ENCODE results near the gene TM9SF4.

Gene TM9SF4

GRCh38 chr20:32190616-32191415, 81.3 kb downstream of the TM9SF4 start:
- no peak for TF ChIP-seq ARNTL (CRISPR knock-in tag; IDR thresholded peaks at IDR 0.05; ENCODE audit: borderline replicate concordance, low read depth)
- TF ChIP-seq CSRNP3 (CRISPR knock-in tag; IDR thresholded peaks at IDR 0.05): no peak
- no peak for TF ChIP-seq RARB (CRISPR knock-in tag; IDR thresholded peaks at IDR 0.05)
- TF ChIP-seq TCF4 (CRISPR knock-in tag; IDR thresholded peaks at IDR 0.05; ENCODE audit: borderline replicate concordance): no peak
- TF ChIP-seq BACH2 (CRISPR knock-in tag; IDR thresholded peaks at IDR 0.05; ENCODE audit: borderline replicate concordance): no peak
- no peak for TF ChIP-seq ZNF70 (CRISPR knock-in tag; IDR thresholded peaks at IDR 0.05)
- no peak for TF ChIP-seq SNAI2 (CRISPR knock-in tag; IDR thresholded peaks at IDR 0.05)
- no peak for TF ChIP-seq ISL1 (CRISPR knock-in tag; IDR thresholded peaks at IDR 0.05)
- TF ChIP-seq, protein P1, sequence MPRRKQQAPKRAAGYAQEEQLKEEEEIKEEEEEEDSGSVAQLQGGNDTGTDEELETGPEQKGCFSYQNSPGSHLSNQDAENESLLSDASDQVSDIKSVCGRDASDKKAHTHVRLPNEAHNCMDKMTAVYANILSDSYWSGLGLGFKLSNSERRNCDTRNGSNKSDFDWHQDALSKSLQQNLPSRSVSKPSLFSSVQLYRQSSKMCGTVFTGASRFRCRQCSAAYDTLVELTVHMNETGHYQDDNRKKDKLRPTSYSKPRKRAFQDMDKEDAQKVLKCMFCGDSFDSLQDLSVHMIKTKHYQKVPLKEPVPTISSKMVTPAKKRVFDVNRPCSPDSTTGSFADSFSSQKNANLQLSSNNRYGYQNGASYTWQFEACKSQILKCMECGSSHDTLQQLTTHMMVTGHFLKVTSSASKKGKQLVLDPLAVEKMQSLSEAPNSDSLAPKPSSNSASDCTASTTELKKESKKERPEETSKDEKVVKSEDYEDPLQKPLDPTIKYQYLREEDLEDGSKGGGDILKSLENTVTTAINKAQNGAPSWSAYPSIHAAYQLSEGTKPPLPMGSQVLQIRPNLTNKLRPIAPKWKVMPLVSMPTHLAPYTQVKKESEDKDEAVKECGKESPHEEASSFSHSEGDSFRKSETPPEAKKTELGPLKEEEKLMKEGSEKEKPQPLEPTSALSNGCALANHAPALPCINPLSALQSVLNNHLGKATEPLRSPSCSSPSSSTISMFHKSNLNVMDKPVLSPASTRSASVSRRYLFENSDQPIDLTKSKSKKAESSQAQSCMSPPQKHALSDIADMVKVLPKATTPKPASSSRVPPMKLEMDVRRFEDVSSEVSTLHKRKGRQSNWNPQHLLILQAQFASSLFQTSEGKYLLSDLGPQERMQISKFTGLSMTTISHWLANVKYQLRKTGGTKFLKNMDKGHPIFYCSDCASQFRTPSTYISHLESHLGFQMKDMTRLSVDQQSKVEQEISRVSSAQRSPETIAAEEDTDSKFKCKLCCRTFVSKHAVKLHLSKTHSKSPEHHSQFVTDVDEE (CRISPR knock-in tag; IDR thresholded peaks at IDR 0.05): no peak
- no peak for TF ChIP-seq POU6F1 (CRISPR knock-in tag; IDR thresholded peaks at IDR 0.05; ENCODE audit: borderline replicate concordance, low read depth)
- ATAC-seq: peak; percentile 19

- no peak for ATAC-seq
- TF ChIP-seq BACH2 (CRISPR knock-in tag; IDR thresholded peaks at IDR 0.05; ENCODE audit: borderline replicate concordance) (no peak), OSR1 (CRISPR knock-in tag; IDR thresholded peaks at IDR 0.05) (no peak), ARNTL (CRISPR knock-in tag; IDR thresholded peaks at IDR 0.05; ENCODE audit: borderline replicate concordance, low read depth) (no peak), ZNF8 (CRISPR knock-in tag; IDR thresholded peaks at IDR 0.05) (no peak)
These were observed 81.9 kb downstream of the TM9SF4 start for GRCh38 chr20:32191422-32191821.

DNA sequence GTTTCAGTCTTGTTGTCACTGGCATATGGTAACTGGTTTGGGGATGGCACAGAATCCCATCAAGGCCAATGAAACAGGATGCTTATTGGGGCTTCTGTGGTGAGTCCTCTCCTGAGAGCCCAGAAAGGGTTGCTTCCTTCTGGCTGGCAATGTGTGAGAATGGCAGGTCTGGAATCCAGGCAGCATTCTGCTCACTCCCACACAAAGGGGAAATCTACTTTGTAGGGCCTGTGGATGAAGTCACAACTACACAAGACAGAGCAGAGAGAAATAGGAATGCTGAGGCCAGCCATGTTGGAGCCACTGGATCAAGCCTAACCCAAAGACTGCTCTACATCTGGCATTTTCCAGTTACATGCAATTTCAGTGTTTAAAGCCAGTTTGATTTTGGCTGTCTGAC, 82.4 kb downstream of the TM9SF4 start:
- ATAC-seq: no peak
- TF ChIP-seq, protein P1 (CRISPR knock-in tag; IDR thresholded peaks at IDR 0.05): no peak
- TF ChIP-seq ZNF565 (CRISPR knock-in tag; conservative IDR thresholded peaks at IDR 0.05; ENCODE audit: low read depth) (no peak), POU6F1 (CRISPR knock-in tag; IDR thresholded peaks at IDR 0.05; ENCODE audit: borderline replicate concordance, low read depth) (no peak), CSDC2 (CRISPR knock-in tag; IDR thresholded peaks at IDR 0.05) (no peak), OSR1 (CRISPR knock-in tag; IDR thresholded peaks at IDR 0.05) (no peak), TCF4 (CRISPR knock-in tag; IDR thresholded peaks at IDR 0.05; ENCODE audit: borderline replicate concordance) (no peak), CSRNP3 (CRISPR knock-in tag; IDR thresholded peaks at IDR 0.05) (no peak), ZC3H10 (CRISPR knock-in tag; IDR thresholded peaks at IDR 0.05) (no peak), PPARA (CRISPR knock-in tag; IDR thresholded peaks at IDR 0.05; ENCODE audit: borderline replicate concordance) (no peak), ESRRG (CRISPR knock-in tag; IDR thresholded peaks at IDR 0.05) (no peak), SNAI2 (CRISPR knock-in tag; IDR thresholded peaks at IDR 0.05) (no peak), ZNF8 (CRISPR knock-in tag; IDR thresholded peaks at IDR 0.05) (no peak)
- TF ChIP-seq, protein P2, sequence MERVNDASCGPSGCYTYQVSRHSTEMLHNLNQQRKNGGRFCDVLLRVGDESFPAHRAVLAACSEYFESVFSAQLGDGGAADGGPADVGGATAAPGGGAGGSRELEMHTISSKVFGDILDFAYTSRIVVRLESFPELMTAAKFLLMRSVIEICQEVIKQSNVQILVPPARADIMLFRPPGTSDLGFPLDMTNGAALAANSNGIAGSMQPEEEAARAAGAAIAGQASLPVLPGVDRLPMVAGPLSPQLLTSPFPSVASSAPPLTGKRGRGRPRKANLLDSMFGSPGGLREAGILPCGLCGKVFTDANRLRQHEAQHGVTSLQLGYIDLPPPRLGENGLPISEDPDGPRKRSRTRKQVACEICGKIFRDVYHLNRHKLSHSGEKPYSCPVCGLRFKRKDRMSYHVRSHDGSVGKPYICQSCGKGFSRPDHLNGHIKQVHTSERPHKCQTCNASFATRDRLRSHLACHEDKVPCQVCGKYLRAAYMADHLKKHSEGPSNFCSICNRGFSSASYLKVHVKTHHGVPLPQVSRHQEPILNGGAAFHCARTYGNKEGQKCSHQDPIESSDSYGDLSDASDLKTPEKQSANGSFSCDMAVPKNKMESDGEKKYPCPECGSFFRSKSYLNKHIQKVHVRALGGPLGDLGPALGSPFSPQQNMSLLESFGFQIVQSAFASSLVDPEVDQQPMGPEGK (CRISPR knock-in tag; IDR thresholded peaks at IDR 0.05; ENCODE audit: borderline replicate concordance): no peak
